HCT116 (cell line): ENCODE measurements around the gene SMYD4. TPM values are rescaled to one million over a fixed set of nuclear protein-coding genes. Genes with fewer than 3 reads are reported as not detected.

Experiments
- ATAC-seq: fragments of 200-7000 bp; cut with Tn5 transposase; 2 replicates; pipeline ENCODE4 v1.9.1; 2020; ENCODE audit warnings: mild to moderate bottlenecking, moderate library complexity
- BruUV-seq: library from RNA; stranded (reverse); fragments of 400-500 nt; replicated peaks from 2 replicates; lab custom pipeline; 2021; lab: Mats Ljungman, UMichigan
- CTCF ChIA-PET: fragments of 300-600 bp; sonication (Branson Sonifier 250); formaldehyde crosslinking; loops from one replicate; lab custom pipeline; 2021; ENCODE audit warnings: antibody characterized with exemption; lab: Charles Lee
- POLR2A ChIA-PET: fragments of 300-600, 350-600 bp; sonication (Branson Sonifier 250); formaldehyde crosslinking; loops from one replicate; lab custom pipeline; 2021; ENCODE audit warnings: antibody characterized with exemption; lab: Charles Lee
- RAD21 ChIA-PET, 2 experiments: fragments of 300-600 bp; sonication (Branson Sonifier 250); formaldehyde crosslinking; loops; one replicate each; lab custom pipeline; 2023; ENCODE audit warnings: low total read pairs in 2 of 2; ENCODE audit not compliant: uncharacterized antibody in 2 of 2, unreplicated experiment in 2 of 2, low non-redundant PET in 1 of 2; lab: Charles Lee
- DNase-seq: peaks from one replicate; pipeline ENCODE4 v3.0.0-alpha.2; 2010; ENCODE audit warnings: low read depth, low spot score
- H2AFZ ChIP-seq: fragments of 200-600 bp; shearing (Covaris generic), sonication (generic); 2 replicates; pipeline ENCODE4 v1.6.1; 2017; ENCODE audit warnings: low read depth, mixed run types, mixed read lengths, antibody characterized with exemption, low read length; ENCODE audit not compliant: poor library complexity, severe bottlenecking
- H3K27ac ChIP-seq: 2 replicates; pipeline ENCODE4 v1.5.1; 2012; ENCODE audit warnings: low read depth, low read length
- H3K27me3 ChIP-seq: fragments of 200-600 bp; sonication (generic); 2 replicates; pipeline ENCODE4 v1.6.1; 2016; ENCODE audit warnings: mixed run types, low read length, mixed read lengths; ENCODE audit not compliant: insufficient read depth
- H3K36me3 ChIP-seq, 2 experiments: fragments of 200-500 bp in 1 of 2; fragments of 200-600 bp in 1 of 2; sonication (Bioruptor generic) in 1 of 2; sonication (generic) in 1 of 2; 2 replicates each; pipeline versions ENCODE4 v1.5.1 to v1.6.1; 2014 to 2016; ENCODE audit warnings: low read length in 2 of 2, inconsistent platforms in 1 of 2, mixed read lengths in 1 of 2, mixed run types in 1 of 2; ENCODE audit not compliant: insufficient read depth in 2 of 2, control insufficient read depth in 1 of 2
- H3K4me1 ChIP-seq, 2 experiments: fragments of 200-600 bp in 1 of 2; sonication (generic) in 1 of 2; 2 replicates each; pipeline versions ENCODE4 v1.5.1 to v1.6.1; 2012 to 2017; ENCODE audit warnings: low read length in 2 of 2, inconsistent platforms in 1 of 2, mild to moderate bottlenecking in 1 of 2, mixed read lengths in 1 of 2, mixed run types in 1 of 2, moderate library complexity in 1 of 2; ENCODE audit not compliant: insufficient read depth in 2 of 2, control insufficient read depth in 1 of 2
- H3K4me2 ChIP-seq: fragments of 200-600 bp; sonication (generic); 2 replicates; pipeline ENCODE4 v1.6.1; 2017; ENCODE audit warnings: mixed run types, low read length, mixed read lengths
- H3K4me3 ChIP-seq, 2 experiments: fragments of 200-600 bp in 1 of 2; sonication (generic) in 1 of 2; replicated peaks in 1 of 2; 2 replicates each; pipeline ENCODE4 v1.5.1; 2011 to 2016; ENCODE audit warnings: low read length in 2 of 2, control low read depth in 1 of 2, low read depth in 1 of 2, mild to moderate bottlenecking in 1 of 2, mixed read lengths in 1 of 2, mixed run types in 1 of 2
- H3K79me2 ChIP-seq: fragments of 200-600 bp; sonication (generic); 2 replicates; pipeline ENCODE4 v1.6.1; 2017; ENCODE audit warnings: mild to moderate bottlenecking, mixed run types, low read length, moderate library complexity, mixed read lengths; ENCODE audit not compliant: insufficient read depth
- H3K9ac ChIP-seq: fragments of 200-600 bp; sonication (generic); 2 replicates; pipeline ENCODE4 v1.6.1; 2016; ENCODE audit warnings: low read length, mixed read lengths
- H3K9me2 ChIP-seq: fragments of 200-600 bp; sonication (generic), shearing (Covaris generic); 2 replicates; pipeline ENCODE4 v1.6.1; 2017; ENCODE audit warnings: mixed run types, mild to moderate bottlenecking, moderate library complexity; ENCODE audit not compliant: insufficient read depth
- H3K9me3 ChIP-seq, 2 experiments: fragments of 200-500 bp in 1 of 2; fragments of 200-600 bp in 1 of 2; sonication (Bioruptor generic) in 1 of 2; sonication (generic) in 1 of 2; 2 replicates each; pipeline ENCODE4 v1.6.1; 2014 to 2017; ENCODE audit warnings: low read length in 2 of 2, mixed read lengths in 2 of 2, inconsistent platforms in 1 of 2, low read depth in 1 of 2, mild to moderate bottlenecking in 1 of 2, mixed run types in 1 of 2, moderate library complexity in 1 of 2; ENCODE audit not compliant: control insufficient read depth in 1 of 2, insufficient read depth in 1 of 2
- H4K20me1 ChIP-seq: fragments of 200-600 bp; sonication (generic), shearing (Covaris generic); 2 replicates; pipeline ENCODE4 v1.6.1; 2017; ENCODE audit warnings: mixed run types, mild to moderate bottlenecking, moderate library complexity; ENCODE audit not compliant: insufficient read depth
- CBX3 ChIP-seq: IDR thresholded peaks from 2 replicates; pipeline ENCODE4 v1.6.1; 2012; ENCODE audit warnings: low read depth
- EGR1 ChIP-seq: IDR thresholded peaks from 2 replicates; pipeline ENCODE4 v1.6.1; 2012; ENCODE audit warnings: low read depth
- ELF1 ChIP-seq: IDR thresholded peaks from 2 replicates; pipeline ENCODE4 v1.6.1; 2012; ENCODE audit warnings: low read depth, borderline replicate concordance
- EZH2phosphoT487 ChIP-seq: fragments of 200-600 bp; IDR thresholded peaks from 2 replicates; pipeline ENCODE4 v1.6.1; 2018; ENCODE audit warnings: antibody characterized with exemption, borderline replicate concordance
- FOSL1 ChIP-seq: IDR thresholded peaks from 2 replicates; pipeline ENCODE4 v1.6.1; 2012; ENCODE audit warnings: low read depth
- JUND ChIP-seq: IDR thresholded peaks from 2 replicates; pipeline ENCODE4 v1.6.1; 2012
- POLR2A ChIP-seq: IDR thresholded peaks from 2 replicates; pipeline ENCODE4 v1.7.0; 2011; ENCODE audit warnings: borderline replicate concordance; ENCODE audit not compliant: insufficient read depth, insufficient read length; ENCODE audit errors: extremely low read depth
- POLR2AphosphoS5 ChIP-seq: IDR thresholded peaks from 2 replicates; pipeline ENCODE4 v1.6.1; 2011; ENCODE audit warnings: mild to moderate bottlenecking, low read depth, low read length, moderate library complexity
- RAD21 ChIP-seq: IDR thresholded peaks from 2 replicates; pipeline ENCODE4 v1.6.1; 2012; ENCODE audit warnings: low read depth, mild to moderate bottlenecking
- SIN3A ChIP-seq: IDR thresholded peaks from 2 replicates; pipeline ENCODE4 v1.6.1; 2012; ENCODE audit warnings: low read depth
- SP1 ChIP-seq: IDR thresholded peaks from 2 replicates; pipeline ENCODE4 v1.6.1; 2012; ENCODE audit warnings: low read depth
- TCF7L2 ChIP-seq: IDR thresholded peaks from 2 replicates; pipeline ENCODE4 v1.7.0; 2011; ENCODE audit warnings: borderline replicate concordance, inconsistent platforms; ENCODE audit not compliant: insufficient read depth, insufficient read length; ENCODE audit errors: extremely low read depth
- YY1 ChIP-seq: IDR thresholded peaks from 2 replicates; pipeline ENCODE4 v1.6.1; 2011; ENCODE audit warnings: low read length, low read depth, moderate library complexity, mild to moderate bottlenecking; ENCODE audit not compliant: insufficient replicate concordance; ENCODE audit errors: extremely low read depth
- ZFX ChIP-seq: fragments of 450-650 bp; IDR thresholded peaks from 2 replicates; pipeline ENCODE4 v1.6.1; 2017
- ZNF274 ChIP-seq: fragments of 200-500 bp; sonication (Bioruptor generic); IDR thresholded peaks from 2 replicates; pipeline ENCODE4 v1.6.1; 2014; ENCODE audit warnings: mild to moderate bottlenecking, low read depth, low read length, inconsistent platforms
- intact Hi-C: fragments of 100-400 bp; cut with micrococcal nuclease; formaldehyde crosslinking; loops from 2 replicates; pipeline ENCODE4 v1.10.0; 2022
- total RNA-seq: library from RNA; stranded (reverse); gene quantifications from one replicate; pipeline ENCODE4 v1.2.1, GENCODE V29; 2021; ENCODE audit not compliant: unreplicated experiment
- TF ChIP-seq, protein P1 (sequence below), 3 experiments: fragments of 200-600 bp in 1 of 3; sonication (generic) in 1 of 3; IDR thresholded peaks in 2 of 3; conservative IDR thresholded peaks in 1 of 3; 2 replicates each; pipeline ENCODE4 v1.5.1; 2012 to 2017; ENCODE audit warnings: low read depth in 2 of 3, low read length in 2 of 3, antibody characterized with exemption in 1 of 3, borderline replicate concordance in 1 of 3, control low read depth in 1 of 3, mild to moderate bottlenecking in 1 of 3, mixed read lengths in 1 of 3, mixed run types in 1 of 3, moderate library complexity in 1 of 3; ENCODE audit not compliant: insufficient read depth in 1 of 3
- TF ChIP-seq, protein P2 (sequence below): IDR thresholded peaks from 2 replicates; pipeline ENCODE4 v1.6.1; 2012
- TF ChIP-seq, protein P3 (sequence below): IDR thresholded peaks from 2 replicates; pipeline ENCODE4 v1.6.1; 2011; ENCODE audit warnings: mild to moderate bottlenecking, low read length, moderate library complexity; ENCODE audit not compliant: insufficient replicate concordance; ENCODE audit errors: extremely low read depth

SMYD4 gene
- total RNA-seq, 1 experiment from 2014 or later = 16.9 TPM

DNA sequence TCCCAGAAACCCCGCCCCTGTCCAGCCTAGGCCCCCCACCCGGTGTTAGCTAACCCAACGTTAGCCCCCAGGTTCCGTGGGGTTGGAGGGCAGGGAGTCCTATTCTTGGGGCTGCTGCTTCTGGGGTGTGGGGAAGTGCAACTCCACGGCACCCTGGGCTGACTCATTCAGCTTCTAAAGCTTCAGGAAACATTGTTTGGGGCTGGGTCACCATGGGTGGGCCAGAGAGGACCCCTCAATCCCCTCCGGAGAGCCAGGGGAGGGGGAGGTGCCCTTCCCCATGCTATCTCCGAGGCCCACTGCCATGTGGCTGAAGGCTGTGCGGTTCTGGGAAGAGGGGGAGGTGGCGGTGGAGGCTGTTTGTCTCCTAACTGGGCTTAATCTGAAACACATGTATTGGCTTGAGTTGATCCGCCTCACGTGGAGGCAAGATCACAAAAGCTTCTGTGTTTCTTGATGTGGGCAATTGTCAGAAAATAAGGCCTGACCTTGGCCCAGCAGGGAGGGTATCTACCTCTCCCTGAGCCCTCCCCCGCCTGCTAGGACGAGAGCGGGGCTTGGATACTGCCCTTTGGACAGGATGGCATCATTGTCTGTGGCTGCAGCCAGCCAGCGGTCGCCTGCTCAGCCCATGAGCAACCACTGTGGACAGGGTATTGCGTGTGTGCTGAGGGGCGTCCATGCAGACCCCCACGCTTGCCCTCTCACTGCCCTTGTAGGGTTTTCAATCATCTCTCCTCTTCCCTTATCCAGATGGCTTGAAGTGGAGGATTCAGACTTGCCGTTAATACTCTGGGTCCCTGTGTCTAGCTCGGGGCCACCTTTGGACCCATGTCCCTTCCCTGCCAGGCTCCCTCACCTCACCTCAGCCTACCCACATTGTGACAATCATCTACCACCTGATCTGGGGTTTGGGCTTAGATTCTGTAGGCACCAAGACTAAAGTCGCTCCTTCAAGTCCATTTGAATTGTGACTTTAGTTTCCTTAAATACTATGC, 66.5 kb downstream of the SMYD4 start:
- intact Hi-C loops = no loop called here
- H4K20me1 ChIP-seq = no peaks in the 10 kb centered on the region
- no peaks in the 10 kb centered on the region for H3K9me3 ChIP-seq
- ChIA-PET RAD21 (no interaction called here), CTCF (interaction anchor here (0.9 kb wide), 1 partner anchor 42 kb away, joined by 3 read pairs; no protein-coding TSS in a partner anchor), POLR2A (no interaction called here)
- DNase-seq (no peak), ATAC-seq (no peak; the same call in 1 of the 2 replicates)
- no peak overlapping the region for H2AFZ ChIP-seq
- no peak overlapping the region for H3K4me3 ChIP-seq
- H3K9me2 ChIP-seq = no peaks in the 10 kb centered on the region
- H3K27ac ChIP-seq = no peak overlapping the region
- peaks cover 2 to 16% of the 10 kb centered on the region in 2 experiments; a peak in 3 of 4 replicates for H3K4me1 ChIP-seq
- no peak for TF ChIP-seq FOSL1
- TF ChIP-seq JUND = no peak
- no peak for TF ChIP-seq POLR2A
- no peak for TF ChIP-seq SP1
- no peak for TF ChIP-seq CBX3
- no peak for TF ChIP-seq RAD21
- no peak for TF ChIP-seq SIN3A
- TF ChIP-seq, protein P1, sequence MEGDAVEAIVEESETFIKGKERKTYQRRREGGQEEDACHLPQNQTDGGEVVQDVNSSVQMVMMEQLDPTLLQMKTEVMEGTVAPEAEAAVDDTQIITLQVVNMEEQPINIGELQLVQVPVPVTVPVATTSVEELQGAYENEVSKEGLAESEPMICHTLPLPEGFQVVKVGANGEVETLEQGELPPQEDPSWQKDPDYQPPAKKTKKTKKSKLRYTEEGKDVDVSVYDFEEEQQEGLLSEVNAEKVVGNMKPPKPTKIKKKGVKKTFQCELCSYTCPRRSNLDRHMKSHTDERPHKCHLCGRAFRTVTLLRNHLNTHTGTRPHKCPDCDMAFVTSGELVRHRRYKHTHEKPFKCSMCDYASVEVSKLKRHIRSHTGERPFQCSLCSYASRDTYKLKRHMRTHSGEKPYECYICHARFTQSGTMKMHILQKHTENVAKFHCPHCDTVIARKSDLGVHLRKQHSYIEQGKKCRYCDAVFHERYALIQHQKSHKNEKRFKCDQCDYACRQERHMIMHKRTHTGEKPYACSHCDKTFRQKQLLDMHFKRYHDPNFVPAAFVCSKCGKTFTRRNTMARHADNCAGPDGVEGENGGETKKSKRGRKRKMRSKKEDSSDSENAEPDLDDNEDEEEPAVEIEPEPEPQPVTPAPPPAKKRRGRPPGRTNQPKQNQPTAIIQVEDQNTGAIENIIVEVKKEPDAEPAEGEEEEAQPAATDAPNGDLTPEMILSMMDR (IDR thresholded peaks at IDR 0.05 in 2 of 3, conservative IDR thresholded peaks at IDR 0.05 in 1 of 3; ENCODE audit: borderline replicate concordance in 1 of 3, insufficient read depth in 1 of 3, low read depth in 2 of 3, low read length in 2 of 3) = no peak
- no peak for TF ChIP-seq ZFX
- TF ChIP-seq, protein P2, sequence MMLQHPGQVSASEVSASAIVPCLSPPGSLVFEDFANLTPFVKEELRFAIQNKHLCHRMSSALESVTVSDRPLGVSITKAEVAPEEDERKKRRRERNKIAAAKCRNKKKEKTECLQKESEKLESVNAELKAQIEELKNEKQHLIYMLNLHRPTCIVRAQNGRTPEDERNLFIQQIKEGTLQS = no peak
- no peak for TF ChIP-seq EZH2phosphoT487
- no peak for TF ChIP-seq POLR2AphosphoS5
- TF ChIP-seq EGR1 = no peak
- TF ChIP-seq, protein P3, sequence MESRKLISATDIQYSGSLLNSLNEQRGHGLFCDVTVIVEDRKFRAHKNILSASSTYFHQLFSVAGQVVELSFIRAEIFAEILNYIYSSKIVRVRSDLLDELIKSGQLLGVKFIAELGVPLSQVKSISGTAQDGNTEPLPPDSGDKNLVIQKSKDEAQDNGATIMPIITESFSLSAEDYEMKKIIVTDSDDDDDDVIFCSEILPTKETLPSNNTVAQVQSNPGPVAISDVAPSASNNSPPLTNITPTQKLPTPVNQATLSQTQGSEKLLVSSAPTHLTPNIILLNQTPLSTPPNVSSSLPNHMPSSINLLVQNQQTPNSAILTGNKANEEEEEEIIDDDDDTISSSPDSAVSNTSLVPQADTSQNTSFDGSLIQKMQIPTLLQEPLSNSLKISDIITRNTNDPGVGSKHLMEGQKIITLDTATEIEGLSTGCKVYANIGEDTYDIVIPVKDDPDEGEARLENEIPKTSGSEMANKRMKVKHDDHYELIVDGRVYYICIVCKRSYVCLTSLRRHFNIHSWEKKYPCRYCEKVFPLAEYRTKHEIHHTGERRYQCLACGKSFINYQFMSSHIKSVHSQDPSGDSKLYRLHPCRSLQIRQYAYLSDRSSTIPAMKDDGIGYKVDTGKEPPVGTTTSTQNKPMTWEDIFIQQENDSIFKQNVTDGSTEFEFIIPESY = no peak
- TF ChIP-seq TCF7L2 = no peak
- TF ChIP-seq YY1 = no peak
- no peak for TF ChIP-seq ZNF274
- TF ChIP-seq ELF1 = no peak
- H3K36me3 ChIP-seq = no peaks in the 10 kb centered on the region
- no peak overlapping the region for H3K9ac ChIP-seq
- BruUV-seq = no TSS peak
- H3K27me3 ChIP-seq = no peaks in the 10 kb centered on the region
- H3K79me2 ChIP-seq = no peaks in the 10 kb centered on the region
- H3K4me2 ChIP-seq = no peak overlapping the region
